Measurements from ENCODE around the gene SEC24B.

GRCh38 chr4:109440948-109441347 is 7.3 kb downstream of the SEC24B start:
- TF ChIP-seq CTCF (IDR thresholded peaks at IDR 0.05) (no peak), POLR2A (IDR thresholded peaks at IDR 0.05) (no peak), EP300 (IDR thresholded peaks at IDR 0.05) (no peak)
